H1 (cell line): ENCODE results near the gene RITA1. TPM values are rescaled to one million over a fixed set of nuclear protein-coding genes. Genes with fewer than 3 reads are reported as not detected.
"Not testable (repeated sequence)": the region's sequence is repeated elsewhere in the genome, so short reads cannot be mapped to it uniquely, and the experiment has no call there.

ENCODE experiments used
- CTCF ChIA-PET: fragments of 300-600 bp; sonication (Branson Sonifier 250); formaldehyde crosslinking; loops from one replicate; lab custom pipeline; 2021; ENCODE audit not compliant: partially characterized antibody; lab: Charles Lee
- POLR2A ChIA-PET: fragments of 300-600 bp; sonication (Branson Sonifier 250); formaldehyde crosslinking; loops from one replicate; lab custom pipeline; 2021; ENCODE audit warnings: inconsistent platforms; ENCODE audit not compliant: partially characterized antibody; lab: Charles Lee
- DNase-seq, 2 experiments: peaks; one replicate each; pipeline versions ENCODE4 v3.0.0 to v3.0.0-alpha.2; 2010 to 2022; ENCODE audit warnings: low spot score in 2 of 2, low read depth in 1 of 2, mixed read lengths in 1 of 2
- FAIRE-seq: peaks from 2 replicates; lab custom pipeline; 2011; peaks lifted over from hg19 to GRCh38; lab: Jason Lieb, UNC
- H2AFZ ChIP-seq: 2 replicates; pipeline ENCODE4 v1.8.1; 2012; ENCODE audit warnings: low read length, inconsistent platforms
- H2AK5ac ChIP-seq: 2 replicates; pipeline ENCODE4 v1.6.1; 2013; ENCODE audit warnings: low read depth, low read length
- H2BK120ac ChIP-seq: replicated peaks from 2 replicates; pipeline ENCODE3; 2013; ENCODE audit warnings: low read depth, low read length, inconsistent platforms
- H2BK12ac ChIP-seq: 2 replicates; pipeline ENCODE4 v1.6.1; 2013; ENCODE audit warnings: low read depth, low read length
- H2BK15ac ChIP-seq: 2 replicates; pipeline ENCODE4 v1.6.1; 2013; ENCODE audit warnings: low read length
- H2BK20ac ChIP-seq: 2 replicates; pipeline ENCODE4 v1.6.1; 2013; ENCODE audit warnings: low read length
- H2BK5ac ChIP-seq: 2 replicates; pipeline ENCODE4 v1.6.1; 2013; ENCODE audit warnings: low read depth, low read length
- H3K14ac ChIP-seq: 2 replicates; pipeline ENCODE4 v1.6.1; 2013; ENCODE audit warnings: inconsistent platforms; ENCODE audit not compliant: insufficient read length
- H3K18ac ChIP-seq: 2 replicates; pipeline ENCODE4 v1.6.1; 2013; ENCODE audit warnings: low read length; ENCODE audit errors: extremely low read depth
- H3K23ac ChIP-seq: 2 replicates; pipeline ENCODE4 v1.6.1; 2013; ENCODE audit warnings: inconsistent platforms; ENCODE audit not compliant: insufficient read length
- H3K23me2 ChIP-seq: 2 replicates; pipeline ENCODE4 v1.6.1; 2013; ENCODE audit warnings: low read depth, low read length
- H3K27ac ChIP-seq: 2 replicates; pipeline ENCODE4 v1.6.1; 2011; ENCODE audit warnings: low read depth, low read length, inconsistent platforms
- H3K27me3 ChIP-seq, 4 experiments: replicated peaks in 1 of 4; 1 replicate in 1 of 4; 2 replicates in 3 of 4; pipeline versions ENCODE4 v1.6.1 to v1.8.1; 2011 to 2013; ENCODE audit warnings: low read length in 3 of 4, mild to moderate bottlenecking in 3 of 4, inconsistent platforms in 2 of 4, mixed read lengths in 2 of 4, moderate library complexity in 1 of 4; ENCODE audit not compliant: control insufficient read depth in 3 of 4, insufficient read depth in 3 of 4; ENCODE audit errors: extremely low read depth in 1 of 4
- H3K36me3 ChIP-seq, 4 experiments: 2 replicates each; pipeline versions ENCODE4 v1.6.1 to v1.8.1; 2011 to 2013; ENCODE audit warnings: mild to moderate bottlenecking in 4 of 4, low read length in 3 of 4, moderate library complexity in 2 of 4, control low read depth in 1 of 4, inconsistent platforms in 1 of 4; ENCODE audit not compliant: insufficient read depth in 4 of 4, control insufficient read depth in 2 of 4
- H3K4ac ChIP-seq: replicated peaks from 2 replicates; pipeline ENCODE3; 2013; ENCODE audit warnings: low read length, low read depth, mixed read lengths, inconsistent platforms; ENCODE audit not compliant: insufficient read length
- H3K4me1 ChIP-seq, 4 experiments: replicated peaks in 1 of 4; 1 replicate in 1 of 4; 2 replicates in 3 of 4; pipeline versions ENCODE4 v1.6.1 to v1.8.1; 2011 to 2013; ENCODE audit warnings: low read length in 3 of 4, inconsistent platforms in 2 of 4, mixed read lengths in 1 of 4; ENCODE audit not compliant: insufficient read depth in 4 of 4, control insufficient read depth in 3 of 4
- H3K4me2 ChIP-seq, 2 experiments: 2 replicates each; pipeline versions ENCODE4 v1.6.1 to v1.8.1; 2011 to 2013; ENCODE audit warnings: low read depth in 2 of 2, low read length in 2 of 2, control low read depth in 1 of 2, inconsistent platforms in 1 of 2, mild to moderate bottlenecking in 1 of 2; ENCODE audit not compliant: insufficient read depth in 1 of 2
- H3K4me3 ChIP-seq, 4 experiments: fragments of 200-600, 300-600 bp in 1 of 4; sonication (generic), shearing (Covaris generic), sonication (Bioruptor Twin) in 1 of 4; 2 replicates each; pipeline versions ENCODE4 v1.5.1 to v1.8.1; 2011 to 2016; ENCODE audit warnings: low read length in 4 of 4, low read depth in 3 of 4, control low read depth in 2 of 4, inconsistent platforms in 2 of 4, mild to moderate bottlenecking in 2 of 4, mixed read lengths in 1 of 4, moderate library complexity in 1 of 4; ENCODE audit not compliant: insufficient read depth in 2 of 4; ENCODE audit errors: extremely low read depth in 1 of 4
- H3K56ac ChIP-seq: replicated peaks from 2 replicates; pipeline ENCODE3; 2013; ENCODE audit warnings: low read depth, mild to moderate bottlenecking, mixed read lengths, low read length, inconsistent platforms; ENCODE audit not compliant: insufficient read length
- H3K79me1 ChIP-seq: 2 replicates; pipeline ENCODE4 v1.6.1; 2013; ENCODE audit warnings: low read depth, low read length, control low read depth
- H3K79me2 ChIP-seq, 2 experiments: 2 replicates each; pipeline versions ENCODE4 v1.6.1 to v1.8.1; 2012 to 2013; ENCODE audit warnings: low read length in 2 of 2, mild to moderate bottlenecking in 2 of 2, inconsistent platforms in 1 of 2; ENCODE audit not compliant: insufficient read depth in 2 of 2, control insufficient read depth in 1 of 2
- H3K9ac ChIP-seq, 4 experiments: replicated peaks in 1 of 4; 1 replicate in 1 of 4; 2 replicates in 3 of 4; pipeline versions ENCODE4 v1.6.1 to v1.8.1; 2011 to 2013; ENCODE audit warnings: low read depth in 3 of 4, low read length in 3 of 4, control low read depth in 2 of 4, mild to moderate bottlenecking in 2 of 4, moderate library complexity in 2 of 4, inconsistent platforms in 1 of 4; ENCODE audit errors: extremely low read depth in 1 of 4
- H3K9me3 ChIP-seq, 2 experiments: 2 replicates each; pipeline versions ENCODE4 v1.6.1 to v1.8.1; 2012 to 2013; ENCODE audit warnings: mild to moderate bottlenecking in 2 of 2, moderate library complexity in 2 of 2, control low read depth in 1 of 2, inconsistent platforms in 1 of 2, low read depth in 1 of 2, low read length in 1 of 2, mixed read lengths in 1 of 2; ENCODE audit not compliant: insufficient read depth in 2 of 2
- H4K20me1 ChIP-seq, 2 experiments: replicated peaks in 1 of 2; 2 replicates each; pipeline versions ENCODE3 to v1.8.1; 2011 to 2013; ENCODE audit warnings: inconsistent platforms in 2 of 2, low read length in 2 of 2, mild to moderate bottlenecking in 1 of 2; ENCODE audit not compliant: insufficient read depth in 2 of 2, control insufficient read depth in 1 of 2
- H4K5ac ChIP-seq: 2 replicates; pipeline ENCODE4 v1.6.1; 2013; ENCODE audit warnings: low read length, low read depth, mixed read lengths, inconsistent platforms; ENCODE audit not compliant: insufficient read length
- H4K8ac ChIP-seq: 2 replicates; pipeline ENCODE4 v1.8.0; 2013; ENCODE audit warnings: mild to moderate bottlenecking, moderate library complexity, low read length, inconsistent platforms; ENCODE audit not compliant: insufficient read depth; ENCODE audit errors: extremely low read depth
- H4K91ac ChIP-seq: replicated peaks from 2 replicates; pipeline ENCODE3; 2013; ENCODE audit warnings: low read length, mixed read lengths, inconsistent platforms; ENCODE audit not compliant: insufficient read length
- SP2 ChIP-seq: IDR thresholded peaks from 2 replicates; pipeline ENCODE4 v1.6.1; 2012; ENCODE audit warnings: mild to moderate bottlenecking, low read length, inconsistent platforms
- WGBS, 2 experiments: shearing (Covaris generic) in 1 of 2; methylation state at CpG; one replicate each; pipeline versions ENCODE4 v1.1.6 to v1.1.7; 2013 to 2015; ENCODE audit warnings: low lambda C conversion rate in 2 of 2, mixed read lengths in 2 of 2, inconsistent platforms in 1 of 2, low coverage in 1 of 2, missing lambda C conversion rate in 1 of 2; ENCODE audit not compliant: insufficient replicate concordance in 2 of 2, insufficient coverage in 1 of 2, insufficient read length in 1 of 2; ENCODE audit errors: extremely low coverage in 1 of 2, missing lambda C conversion rate in 1 of 2; 5-methylcytosine and 5-hydroxymethylcytosine counted together
- polyA plus RNA-seq, 7 experiments: library from polyadenylated mRNA; depleted of rRNA in 3 of 7; stranded (reverse) in 5 of 7; unstranded in 2 of 7; fragments of >200 nt in 5 of 7; fragments of 200-250 nt in 2 of 7; gene quantifications; 1 replicate in 5 of 7; 2 replicates in 1 of 7; 4 replicates in 1 of 7; pipeline versions ENCODE4 v1.2.1 to v1.2.3, GENCODE V29; 2011 to 2013; ENCODE audit warnings: missing spikeins in 2 of 7, mixed read lengths in 2 of 7
- total RNA-seq: library from RNA; stranded (reverse); fragmentation: NEBNext Ultra II Directional; extraction: Animal tissue kit (Norgen Biotek cat#: 25700); gene quantifications from 2 replicates; pipeline ENCODE4 v1.2.1, GENCODE V29; 2021

Gene RITA1
- total and polyA plus RNA-seq, 2 of the 8 experiments (the other 6 are each of a cell fraction or from before 2014, with no cell fraction given): 24.1 to 25.8 TPM

GRCh38 chr12:113140706-113141105 is 44.8 kb upstream of the RITA1 start:
- H4K8ac ChIP-seq: no peak overlapping the region

GRCh38 chr12:113141716-113142115 is 43.8 kb upstream of the RITA1 start:
- POLR2A ChIA-PET, H3K4me3 ChIP-seq, H2BK20ac ChIP-seq, H3K4me2 ChIP-seq, H2BK120ac ChIP-seq, H2AFZ ChIP-seq, H2AK5ac ChIP-seq, H4K91ac ChIP-seq, H3K4ac ChIP-seq, H2BK5ac ChIP-seq, H3K9me3 ChIP-seq, H2BK12ac ChIP-seq, H3K14ac ChIP-seq, H3K79me2 ChIP-seq, H3K27ac ChIP-seq, H4K8ac ChIP-seq, H3K9ac ChIP-seq, DNase-seq, H3K56ac ChIP-seq, H3K23me2 ChIP-seq, H3K79me1 ChIP-seq, H3K23ac ChIP-seq, H3K18ac ChIP-seq, FAIRE-seq, H3K27me3 ChIP-seq, H3K4me1 ChIP-seq, H2BK15ac ChIP-seq, H4K5ac ChIP-seq, H3K36me3 ChIP-seq, H4K20me1 ChIP-seq: not testable (repeated sequence)
- CTCF ChIA-PET: interaction anchor here (0.7 to 1.8 kb wide), 3 partner anchors 11 to 93 kb away, joined by 3 to 4 read pairs (median 4); no protein-coding TSS in a partner anchor
- WGBS, 2 experiments: 94% methylated on average over 3 of the region's 3 CpGs; no CpG with 5 or more reads in 1 of the 2 experiments

More at GRCh38 chr12:113140706-113141105, 44.8 kb upstream of the RITA1 start:
- DNase-seq: no peak
- Histone ChIP-seq H3K4me1 (peaks cover 0 to 9% (median 1%) of the 10 kb centered on the region in 4 experiments; a peak in 4 of 7 replicates), H3K79me1 (no peaks in the 10 kb centered on the region), H3K4me3 (no peak overlapping the region), H4K20me1 (no peaks in the 10 kb centered on the region), H3K27me3 (no peaks in the 10 kb centered on the region), H3K36me3 (no peaks in the 10 kb centered on the region), H3K18ac (no peak overlapping the region), H2AFZ (no peak overlapping the region), H3K23me2 (peaks cover 4% of the 10 kb centered on the region; the same call in 1 of the 2 replicates), H2BK120ac (no peak overlapping the region), H3K9me3 (no peaks in the 10 kb centered on the region), H2BK5ac (no peak overlapping the region), H2AK5ac (no peak overlapping the region), H2BK20ac (no peak overlapping the region), H3K9ac (no peak overlapping the region), H3K23ac (no peak overlapping the region), H4K91ac (no peak overlapping the region), H3K4ac (no peak overlapping the region), H3K27ac (no peak overlapping the region), H3K4me2 (no peak overlapping the region), H4K5ac (no peak overlapping the region), H2BK12ac (no peak overlapping the region), H2BK15ac (0 out of 2 replicates have a peak overlapping the region, but pooled peaks have one; percentile 61), H3K14ac (no peak overlapping the region), H3K56ac (no peak overlapping the region), H3K79me2 (no peaks in the 10 kb centered on the region)
- ChIA-PET POLR2A (interaction anchor here (0.7 kb wide), 1 partner anchor 153 kb away, joined by 3 read pairs; no protein-coding TSS in a partner anchor), CTCF (interaction anchor here (0.7 to 3.7 kb wide), 5 partner anchors 10 to 228 kb away, joined by 3 to 13 read pairs (median 4); no protein-coding TSS in a partner anchor)
- FAIRE-seq: no peak
- 85% methylated on average over 7 of the region's 7 CpGs; no CpG with 5 or more reads in 1 of the 2 experiments for WGBS, 2 experiments
- TF ChIP-seq SP2: no peak
